ENCODE results near the gene SPATA4. TPM values are rescaled to one million over a fixed set of nuclear protein-coding genes. Genes with fewer than 3 reads are reported as not detected.

SPATA4 gene
- polyA plus RNA-seq, 3 donors = 1.2 to 1.5 (median 1.4) TPM

DNA sequence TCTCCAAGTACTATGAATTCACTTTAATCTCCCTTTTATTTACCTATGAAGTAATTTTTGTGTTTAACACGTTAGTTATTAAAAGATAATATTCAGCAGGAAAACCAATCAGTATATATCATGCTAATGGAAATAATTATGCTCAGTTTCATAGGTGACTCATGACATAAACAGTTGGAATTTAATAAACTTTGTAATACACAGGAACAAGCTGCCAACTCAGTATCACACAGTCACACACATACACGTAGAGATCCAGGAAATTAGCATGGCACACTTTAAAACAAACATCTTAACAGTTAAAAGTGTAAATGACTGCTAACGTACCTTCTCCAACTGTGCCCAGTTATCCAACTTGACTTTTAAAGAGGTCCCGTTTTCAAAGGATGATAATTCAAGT is 2.3 kb downstream of the SPATA4 start:
- DNase-seq = no peak

- DNase-seq = no peak
Observed at GRCh38 chr4:176191974-176192373, 3.4 kb downstream of the SPATA4 start.

GRCh38 chr4:176189891-176190795 is 5.2 kb downstream of the SPATA4 start:
- DNase-seq = no peak

DNA sequence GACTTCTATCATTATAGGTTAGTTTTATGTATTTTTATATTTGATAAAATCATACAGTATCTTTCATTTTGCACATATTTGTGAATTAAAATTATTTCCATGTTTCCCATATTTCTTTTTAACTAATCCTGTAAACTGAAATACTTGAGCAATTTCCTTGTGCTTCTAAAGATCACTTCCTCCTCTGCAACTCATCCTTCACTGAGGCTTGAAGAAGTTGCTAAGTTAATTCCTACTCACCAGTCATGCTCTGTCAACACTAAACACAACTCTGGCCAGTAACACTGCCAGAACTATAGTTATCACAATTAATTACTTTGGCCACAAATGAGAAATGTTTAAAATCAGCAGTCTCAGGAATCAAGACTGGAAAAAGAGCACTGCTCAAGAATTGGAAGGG is 6.7 kb downstream of the SPATA4 start:
- DNase-seq = no peak

DNA sequence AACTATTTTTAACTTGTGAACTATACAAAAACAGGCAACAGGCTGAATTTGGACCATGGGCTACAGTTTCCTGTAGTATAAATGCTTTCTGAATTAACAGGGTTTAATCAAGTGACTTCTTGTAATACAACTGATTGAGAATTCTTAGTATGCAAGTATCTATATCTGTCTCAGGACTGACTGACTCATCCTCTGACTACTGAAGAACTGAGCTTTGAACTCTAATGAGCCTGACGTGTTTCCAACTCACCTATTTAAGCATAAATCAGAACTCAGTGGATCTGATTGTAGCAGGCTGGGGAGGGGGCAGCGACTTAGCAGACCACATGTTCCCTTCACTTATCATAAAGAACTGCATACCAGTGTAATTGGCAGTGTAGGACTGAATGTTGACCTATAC is 7.8 kb downstream of the SPATA4 start:
- no peak for DNase-seq

DNA sequence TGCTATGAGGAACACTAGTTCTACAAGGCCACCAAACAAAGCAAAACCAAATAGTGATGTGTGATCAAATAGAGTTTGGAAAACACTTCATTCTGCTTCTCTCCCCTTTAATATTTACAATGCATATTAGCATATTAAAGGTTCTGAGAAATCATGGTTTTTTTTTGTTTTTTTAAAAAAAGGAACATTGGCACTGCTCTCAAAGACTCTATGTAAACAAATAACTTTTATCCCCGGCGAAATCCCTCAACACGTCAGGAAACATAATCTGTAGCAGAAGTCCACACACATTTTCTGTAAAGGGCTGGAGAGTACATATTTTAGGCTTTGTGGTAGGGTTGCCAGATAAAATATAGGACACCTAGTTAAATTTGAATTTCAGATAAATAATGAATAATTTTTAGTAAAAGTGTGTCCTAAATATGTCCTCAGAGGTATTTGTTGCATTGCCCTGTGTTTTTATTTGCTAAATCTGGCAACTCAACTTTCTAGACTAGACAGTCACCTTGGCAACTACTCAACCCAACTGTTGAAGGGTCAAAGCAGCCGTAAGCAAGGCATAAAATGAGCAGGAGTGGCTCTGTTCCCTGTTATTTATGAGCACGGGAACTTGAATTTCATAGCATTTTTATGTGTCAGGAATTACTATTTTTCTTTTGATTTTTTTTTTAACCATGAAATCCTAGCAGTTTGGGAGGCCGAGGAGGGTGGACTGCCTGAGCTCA is 8.6 kb downstream of the SPATA4 start:
- no peak for DNase-seq

GRCh38 chr4:176186067-176186466 is 9.3 kb downstream of the SPATA4 start:
- no peak for DNase-seq

DNA sequence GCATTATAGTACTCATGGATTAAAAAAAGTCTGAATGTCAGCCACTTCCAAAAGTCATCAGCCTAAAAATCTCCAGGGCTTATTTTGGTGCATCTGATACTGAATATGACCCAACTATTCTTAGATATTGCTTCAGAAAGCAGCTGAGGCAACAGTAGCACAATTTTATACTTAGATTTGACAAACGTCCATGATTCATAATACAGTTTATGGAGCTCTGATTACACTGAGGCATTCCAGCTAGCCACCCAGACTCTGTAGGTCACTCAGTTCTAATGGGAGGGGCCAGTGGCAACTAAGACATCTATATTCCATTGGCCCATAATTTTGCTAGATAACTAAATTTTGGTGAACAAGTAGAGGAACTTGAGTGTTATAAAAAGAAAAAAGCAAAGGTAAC is 10.3 kb downstream of the SPATA4 start:
- DNase-seq = no peak

GRCh38 chr4:176163041-176163440 is 32.3 kb downstream of the SPATA4 start:
- DNase-seq = no peak

DNA sequence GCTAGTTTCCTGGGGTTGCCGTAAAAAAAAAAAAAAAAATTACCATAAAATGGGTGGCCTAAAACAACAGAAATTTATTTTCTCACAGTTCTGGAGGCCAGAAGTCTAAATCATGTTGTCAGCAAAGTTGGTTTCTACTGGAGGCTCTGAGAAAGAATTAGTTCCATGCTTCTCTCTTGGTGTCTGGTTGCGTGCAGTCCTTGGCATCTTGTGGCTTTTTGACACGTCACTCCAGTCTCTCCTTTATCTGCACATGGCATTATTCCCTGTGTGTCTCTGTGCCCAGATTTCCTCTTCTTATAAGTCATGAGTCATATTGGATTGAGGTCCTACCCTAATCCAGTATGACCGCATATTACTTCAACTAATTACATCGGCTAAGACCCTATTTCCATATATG is 38.7 kb downstream of the SPATA4 start:
- no peak for DNase-seq

- DNase-seq = no peak
Observed at GRCh38 chr4:176153124-176153523, 42.3 kb downstream of the SPATA4 start.

- DNase-seq = no peak
Observed at GRCh38 chr4:176150704-176151103, 44.7 kb downstream of the SPATA4 start.

DNA sequence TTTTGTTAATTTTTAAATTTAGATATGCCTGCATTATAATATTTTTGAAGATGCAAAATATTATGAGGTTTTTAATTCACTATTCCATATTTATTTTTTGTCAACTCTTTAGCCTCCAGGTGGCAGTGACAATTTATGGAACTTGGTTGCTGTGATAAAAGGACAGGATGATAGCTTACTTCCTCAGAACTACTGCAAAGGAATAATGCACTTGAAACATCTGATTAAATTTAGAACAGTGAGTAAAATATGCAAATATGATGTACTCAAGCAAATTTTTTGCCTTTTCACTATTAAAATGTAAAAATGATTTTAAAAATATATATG is 45.1 kb downstream of the SPATA4 start:
- DNase-seq = no peak

GRCh38 chr4:176149680-176150355 is 45.6 kb downstream of the SPATA4 start:
- DNase-seq = no peak

GRCh38 chr4:176142253-176142652 is 53.1 kb downstream of the SPATA4 start:
- no peak for DNase-seq

DNA sequence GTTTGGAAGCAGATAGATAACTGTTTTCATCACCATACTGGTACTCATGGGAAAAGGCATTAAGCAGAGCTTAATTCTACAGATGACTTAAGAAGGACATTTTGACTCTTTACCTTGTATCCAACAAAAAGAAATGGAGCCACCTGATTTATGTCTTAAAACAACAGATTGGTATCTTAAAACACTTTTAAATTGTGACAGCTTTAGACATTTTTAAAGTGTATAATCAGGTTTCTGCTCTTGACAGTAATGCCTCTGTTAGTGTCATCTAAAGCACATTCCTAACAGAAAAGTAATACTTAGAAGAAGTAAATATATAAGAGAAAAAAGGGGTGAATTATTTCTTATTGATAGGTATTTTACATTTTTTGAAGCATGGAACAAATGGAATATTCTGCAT is 55.9 kb downstream of the SPATA4 start:
- DNase-seq = no peak

DNA sequence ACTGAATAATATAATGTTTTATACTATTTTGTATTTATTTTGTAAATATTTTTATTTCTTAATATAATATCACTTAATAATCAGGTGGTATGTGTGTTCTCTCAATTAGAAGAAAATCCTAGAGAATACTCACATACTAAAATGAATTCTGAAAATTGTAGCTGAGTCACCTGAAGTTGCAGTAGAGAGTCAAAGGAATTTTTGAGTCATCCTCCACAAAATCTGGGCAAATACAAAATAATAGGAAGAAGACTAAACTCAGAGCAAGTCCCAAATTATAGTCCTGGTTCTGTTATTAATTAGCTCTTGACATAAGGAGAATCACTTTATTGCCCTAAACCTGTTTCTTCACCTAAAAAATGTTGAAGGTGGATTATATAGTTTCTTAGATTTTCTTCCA is 57.8 kb downstream of the SPATA4 start:
- no peak for DNase-seq

DNA sequence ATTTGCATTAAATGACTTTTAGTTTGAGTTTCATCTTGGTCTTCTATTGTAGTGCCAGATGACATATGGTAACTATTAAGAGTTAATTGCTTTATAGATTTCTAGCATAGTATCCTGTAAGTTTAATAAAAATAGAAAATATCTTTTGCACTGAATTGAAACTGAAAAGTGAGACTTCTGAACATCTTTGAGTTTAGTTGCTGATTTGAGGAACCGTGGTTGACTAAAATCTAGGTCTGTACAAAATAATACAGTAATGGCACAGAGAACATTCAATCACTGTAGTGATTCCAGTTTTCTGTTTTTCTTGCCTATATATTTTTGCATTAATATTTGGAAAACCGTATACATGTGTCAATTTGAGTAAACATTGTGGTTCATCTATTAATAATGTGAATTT is 60.7 kb downstream of the SPATA4 start:
- no peak for DNase-seq

Data from renal pelvis (tissue), 4 donors.